Fibroblast of the aortic adventitia (primary cell): ENCODE measurements around the gene ART3. TPM values are rescaled to one million over a fixed set of nuclear protein-coding genes. Genes with fewer than 3 reads are reported as not detected.

Experiments
- DNase-seq: peaks from one replicate; pipeline ENCODE4 v3.0.0-alpha.2; 2010; ENCODE audit warnings: low read depth
- H3K4me3 ChIP-seq: 2 replicates; pipeline ENCODE4 v1.5.1; 2011; ENCODE audit warnings: low read depth, mild to moderate bottlenecking, control low read depth, low read length, moderate library complexity
- CTCF ChIP-seq: IDR thresholded peaks from 2 replicates; pipeline ENCODE4 v1.5.1; 2011; ENCODE audit warnings: mild to moderate bottlenecking, low read length, control low read depth, inconsistent platforms; ENCODE audit not compliant: insufficient read depth
- total RNA-seq: library from RNA; depleted of rRNA; stranded (reverse); fragments of >200 nt; gene quantifications from 2 replicates; pipeline ENCODE4 v1.2.3, GENCODE V29; 2012; ENCODE audit warnings: low replicate concordance

Gene ART3
- total RNA-seq, 1 donor = not detected

- no peak for TF ChIP-seq CTCF
- no peak for DNase-seq
- no peak overlapping the region for H3K4me3 ChIP-seq
Measured at GRCh38 chr4:76053730-76054129, 20.8 kb upstream of the ART3 start.

- no peak for TF ChIP-seq CTCF
Measured at GRCh38 chr4:76055016-76055415, 19.5 kb upstream of the ART3 start.

GRCh38 chr4:76055421-76055820 is 19.1 kb upstream of the ART3 start:
- no peak for TF ChIP-seq CTCF
- H3K4me3 ChIP-seq = no peak overlapping the region
- no peak for DNase-seq

More at GRCh38 chr4:76055016-76055415, 19.5 kb upstream of the ART3 start:
- no peak overlapping the region for H3K4me3 ChIP-seq
- DNase-seq = no peak

- no peak for DNase-seq
- no peak overlapping the region for H3K4me3 ChIP-seq
- no peak for TF ChIP-seq CTCF
Measured at GRCh38 chr4:76058302-76058701, 16.2 kb upstream of the ART3 start.

- no peak overlapping the region for H3K4me3 ChIP-seq
- TF ChIP-seq CTCF = no peak
- no peak for DNase-seq
Measured at GRCh38 chr4:76058888-76059426, 15.6 kb upstream of the ART3 start.

- no peak for TF ChIP-seq CTCF
- H3K4me3 ChIP-seq = no peak overlapping the region
- DNase-seq = no peak
Measured at GRCh38 chr4:76059750-76060149, 14.8 kb upstream of the ART3 start.

- no peak for DNase-seq
- no peak overlapping the region for H3K4me3 ChIP-seq
- TF ChIP-seq CTCF = no peak
Measured at GRCh38 chr4:76060506-76060905, 14.0 kb upstream of the ART3 start.
